Mesothelial cell of epicardium (in vitro differentiated cells): ENCODE data around the gene TLE5. TPM values are rescaled to one million over a fixed set of nuclear protein-coding genes. Genes with fewer than 3 reads are reported as not detected.
"Not testable (repeated sequence)": the region's sequence is repeated elsewhere in the genome, so short reads cannot be mapped to it uniquely, and the experiment has no call there.

Source experiments
- DNase-seq, 2 experiments: peaks; one replicate each; pipeline ENCODE4 v3.0.0; 2021; ENCODE audit warnings: low spot score in 2 of 2; ENCODE audit not compliant: unreplicated experiment in 2 of 2
- H3K27ac Mint-ChIP-seq: 2 replicates; pipeline ENCODE4 v1.8.0; 2021; ENCODE audit warnings: mixed read lengths
- H3K27me3 Mint-ChIP-seq: 2 replicates; pipeline ENCODE4 v1.8.0; 2021; ENCODE audit warnings: low read depth, mixed read lengths
- H3K36me3 Mint-ChIP-seq: 2 replicates; pipeline ENCODE4 v1.8.0; 2021; ENCODE audit warnings: mixed read lengths
- H3K4me1 Mint-ChIP-seq: 2 replicates; pipeline ENCODE4 v1.8.0; 2021; ENCODE audit warnings: mixed read lengths
- H3K4me3 Mint-ChIP-seq: 2 replicates; pipeline ENCODE4 v1.8.0; 2021; ENCODE audit warnings: mild to moderate bottlenecking, moderate library complexity, mixed read lengths
- H3K9me3 Mint-ChIP-seq: 2 replicates; pipeline ENCODE4 v1.8.0; 2021; ENCODE audit warnings: mixed read lengths
- CTCF ChIP-seq: fragments of 200-600 bp; sonication (generic); IDR thresholded peaks from one replicate; pipeline ENCODE4 v1.5.0; 2021; ENCODE audit warnings: antibody characterized with exemption; ENCODE audit not compliant: unreplicated experiment
- total RNA-seq: library from RNA; stranded (reverse); gene quantifications from 3 replicates; pipeline ENCODE4 v1.2.1, GENCODE V29; 2021

TLE5 gene
- total RNA-seq, 1 donor from 2014 or later = 417 TPM

GRCh38 chr19:3015126-3016057 lies 46.9 kb downstream of the TLE5 start:
- H3K36me3 Mint-ChIP-seq = peaks cover 24% of the 10 kb centered on the region

DNA sequence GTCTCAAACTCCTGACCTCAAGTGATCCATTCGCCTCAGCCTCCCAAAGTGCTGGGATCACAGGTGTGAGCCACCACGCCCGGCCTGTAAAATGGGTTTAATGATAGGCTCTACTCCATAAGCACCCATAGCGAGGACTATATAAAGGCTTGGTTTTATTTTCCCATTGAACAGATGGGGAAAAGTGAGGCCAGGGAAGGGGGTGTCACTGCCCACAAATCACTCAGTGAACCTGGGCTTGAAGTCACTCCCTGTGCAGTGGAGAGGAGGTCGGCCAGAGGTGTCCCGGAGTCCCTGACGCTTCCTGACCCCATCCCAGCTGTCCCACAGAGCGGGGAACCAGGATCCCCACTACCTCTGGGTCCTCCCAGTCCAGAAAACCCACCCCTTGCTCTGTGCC lies 48.2 kb downstream of the TLE5 start:
- H3K27me3 Mint-ChIP-seq = no peaks in the 10 kb centered on the region
- TF ChIP-seq CTCF = no peak
- no peaks in the 10 kb centered on the region for H3K9me3 Mint-ChIP-seq
- H3K4me1 Mint-ChIP-seq = no peaks in the 10 kb centered on the region
- H3K36me3 Mint-ChIP-seq = peaks cover 22% of the 10 kb centered on the region
- H3K4me3 Mint-ChIP-seq = no peak overlapping the region
- DNase-seq = no peak
- no peak overlapping the region for H3K27ac Mint-ChIP-seq

More at GRCh38 chr19:3015126-3016057, 46.9 kb downstream of the TLE5 start:
- Mint-ChIP-seq H3K9me3 (no peaks in the 10 kb centered on the region), H3K4me3 (no peak overlapping the region), H3K4me1 (no peaks in the 10 kb centered on the region), H3K27me3 (no peaks in the 10 kb centered on the region), H3K27ac (no peak overlapping the region)
- TF ChIP-seq CTCF = no peak
- DNase-seq = no peak

- no peak for TF ChIP-seq CTCF
- Mint-ChIP-seq H3K36me3 (peaks cover 22% of the 10 kb centered on the region), H3K27me3 (no peaks in the 10 kb centered on the region), H3K9me3 (no peaks in the 10 kb centered on the region), H3K27ac (no peak overlapping the region), H3K4me1 (no peaks in the 10 kb centered on the region), H3K4me3 (no peak overlapping the region)
- no peak for DNase-seq
Observed at GRCh38 chr19:3013263-3013725, 49.0 kb downstream of the TLE5 start.

DNA sequence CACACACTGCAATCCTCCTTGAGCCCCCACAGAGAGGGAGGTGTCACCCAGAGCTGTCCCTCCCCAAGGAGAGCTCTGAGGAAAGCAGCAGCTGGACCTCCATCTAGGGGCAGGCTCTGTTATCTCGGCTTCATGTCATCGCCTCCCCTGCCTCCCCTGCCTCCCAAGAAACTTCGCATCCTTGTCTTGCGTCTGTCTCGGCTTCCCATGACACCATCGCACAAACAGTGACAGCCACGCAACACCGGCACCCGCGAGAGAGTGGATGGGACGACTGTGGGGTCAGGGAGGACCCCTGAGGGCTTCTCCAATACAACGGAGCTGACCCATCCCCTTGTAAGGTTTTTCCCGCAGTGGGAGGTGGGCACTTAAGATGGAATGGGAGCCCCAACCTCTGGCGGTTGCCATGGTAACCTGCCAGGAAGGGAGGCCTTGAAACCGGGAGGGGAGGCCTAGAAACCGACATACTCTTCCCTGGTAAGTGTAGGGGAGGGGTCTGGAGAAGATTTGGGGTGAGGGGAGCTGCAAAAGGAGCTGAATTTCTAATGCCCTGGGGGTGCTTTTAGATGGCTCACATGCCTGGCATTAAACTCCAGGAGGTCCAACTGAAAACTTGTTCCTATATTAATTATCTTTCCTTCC lies 49.6 kb downstream of the TLE5 start:
- Mint-ChIP-seq H3K4me3 (no peak overlapping the region), H3K27me3 (no peaks in the 10 kb centered on the region), H3K9me3 (no peaks in the 10 kb centered on the region), H3K27ac (no peak overlapping the region), H3K4me1 (no peaks in the 10 kb centered on the region), H3K36me3 (peaks cover 26% of the 10 kb centered on the region)
- TF ChIP-seq CTCF = no peak
- DNase-seq = no peak

DNA sequence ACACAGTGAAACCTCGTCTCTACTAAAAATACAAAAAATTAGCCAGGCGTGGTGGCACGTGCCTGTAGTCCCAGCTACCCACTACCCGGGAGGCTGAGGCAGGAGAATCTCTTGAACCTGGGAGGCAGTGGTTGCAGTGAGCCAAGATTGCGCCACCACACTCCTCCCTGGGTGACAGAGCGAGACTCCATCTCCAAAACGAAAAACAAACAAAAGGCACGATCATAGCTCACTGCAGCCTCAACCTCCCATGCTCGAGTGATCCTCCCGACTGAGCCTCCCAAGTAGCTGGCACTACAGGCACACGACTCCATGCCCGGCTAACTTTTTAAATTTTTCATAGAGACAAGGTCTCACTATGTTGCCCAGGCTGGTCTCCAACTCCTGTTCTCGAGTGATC lies 50.2 kb downstream of the TLE5 start:
- not testable (repeated sequence) for H3K27me3 Mint-ChIP-seq, H3K27ac Mint-ChIP-seq, H3K4me3 Mint-ChIP-seq, H3K4me1 Mint-ChIP-seq, H3K9me3 Mint-ChIP-seq, DNase-seq
- H3K36me3 Mint-ChIP-seq = peaks cover 28% of the 10 kb centered on the region

GRCh38 chr19:3010871-3011270 lies 51.4 kb downstream of the TLE5 start:
- TF ChIP-seq CTCF = no peak
- H3K4me1 Mint-ChIP-seq = no peaks in the 10 kb centered on the region
- H3K4me3 Mint-ChIP-seq = no peak overlapping the region
- no peak for DNase-seq
- H3K27ac Mint-ChIP-seq = no peak overlapping the region
- no peaks in the 10 kb centered on the region for H3K9me3 Mint-ChIP-seq
- H3K36me3 Mint-ChIP-seq = peaks cover 31% of the 10 kb centered on the region
- H3K27me3 Mint-ChIP-seq = no peaks in the 10 kb centered on the region
